ENCODE measurements around the gene CFAP91. TPM values are rescaled to one million over a fixed set of nuclear protein-coding genes. Genes with fewer than 3 reads are reported as not detected.
A peak's percentile ranks its signal among the peaks of the same experiment; 100 is the strongest.

CFAP91 gene
- total RNA-seq, 1 donor from 2014 or later, result not detected

DNA sequence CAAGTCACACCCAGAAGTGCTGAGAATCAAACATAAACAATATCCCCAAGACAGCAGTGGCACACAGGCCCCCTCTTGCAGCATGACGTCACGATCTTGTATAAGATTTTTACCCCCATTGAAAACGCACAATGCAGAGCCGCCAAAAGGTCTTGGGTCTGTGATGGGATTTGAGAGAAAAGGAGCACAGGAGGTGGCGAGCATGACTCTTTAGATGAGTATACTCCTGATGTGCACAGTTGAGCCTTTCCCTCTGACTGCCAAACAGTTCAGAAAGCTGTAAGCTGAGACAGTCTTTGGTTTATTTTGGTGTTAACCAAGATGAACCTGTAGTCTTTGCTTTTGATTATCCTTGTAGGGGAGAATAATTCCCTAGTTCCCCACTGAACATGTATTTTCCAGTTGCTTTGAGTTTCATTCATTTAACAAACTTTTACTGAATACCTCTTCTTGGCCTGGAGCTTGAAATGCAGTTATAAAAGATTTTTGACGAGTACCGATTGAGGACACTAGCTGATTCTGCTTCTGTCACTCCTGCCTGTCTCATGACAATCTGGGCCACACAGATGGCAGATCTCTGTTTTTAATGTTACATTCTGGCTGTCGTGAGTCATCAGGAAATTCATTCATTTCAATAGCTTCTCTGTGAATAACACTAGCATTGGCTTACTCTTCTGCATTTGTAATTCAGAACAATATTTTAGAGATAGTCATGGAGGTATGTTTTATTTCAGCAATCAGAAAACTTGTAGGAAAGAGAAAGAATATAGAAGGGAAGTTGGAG, 28.9 kb downstream of the CFAP91 start:
- DNase-seq (ENCODE audit: extremely low spot score, unreplicated experiment), result no peak
- no peaks in the 10 kb centered on the region for H3K9me3 Mint-ChIP-seq (ENCODE audit: unreplicated experiment)
- peak overlapping the region; percentile 15 for H3K27ac Mint-ChIP-seq (ENCODE audit: unreplicated experiment)

GRCh38 chr3:119733812-119734211, 31.0 kb downstream of the CFAP91 start:
- TF ChIP-seq, protein P1, sequence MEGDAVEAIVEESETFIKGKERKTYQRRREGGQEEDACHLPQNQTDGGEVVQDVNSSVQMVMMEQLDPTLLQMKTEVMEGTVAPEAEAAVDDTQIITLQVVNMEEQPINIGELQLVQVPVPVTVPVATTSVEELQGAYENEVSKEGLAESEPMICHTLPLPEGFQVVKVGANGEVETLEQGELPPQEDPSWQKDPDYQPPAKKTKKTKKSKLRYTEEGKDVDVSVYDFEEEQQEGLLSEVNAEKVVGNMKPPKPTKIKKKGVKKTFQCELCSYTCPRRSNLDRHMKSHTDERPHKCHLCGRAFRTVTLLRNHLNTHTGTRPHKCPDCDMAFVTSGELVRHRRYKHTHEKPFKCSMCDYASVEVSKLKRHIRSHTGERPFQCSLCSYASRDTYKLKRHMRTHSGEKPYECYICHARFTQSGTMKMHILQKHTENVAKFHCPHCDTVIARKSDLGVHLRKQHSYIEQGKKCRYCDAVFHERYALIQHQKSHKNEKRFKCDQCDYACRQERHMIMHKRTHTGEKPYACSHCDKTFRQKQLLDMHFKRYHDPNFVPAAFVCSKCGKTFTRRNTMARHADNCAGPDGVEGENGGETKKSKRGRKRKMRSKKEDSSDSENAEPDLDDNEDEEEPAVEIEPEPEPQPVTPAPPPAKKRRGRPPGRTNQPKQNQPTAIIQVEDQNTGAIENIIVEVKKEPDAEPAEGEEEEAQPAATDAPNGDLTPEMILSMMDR (IDR thresholded peaks at IDR 0.05), result no peak
- Mint-ChIP-seq H3K4me1 (ENCODE audit: unreplicated experiment) (peaks cover 11% of the 10 kb centered on the region), H3K27me3 (ENCODE audit: unreplicated experiment) (no peaks in the 10 kb centered on the region), H3K9me3 (ENCODE audit: unreplicated experiment) (no peaks in the 10 kb centered on the region), H3K4me3 (ENCODE audit: unreplicated experiment) (no peak overlapping the region), H3K27ac (ENCODE audit: unreplicated experiment) (no peak overlapping the region), H3K36me3 (ENCODE audit: unreplicated experiment) (no peaks in the 10 kb centered on the region)
- no peak for DNase-seq (ENCODE audit: extremely low spot score, unreplicated experiment)

More for the DNA sequence above, 28.9 kb downstream of the CFAP91 start:
- Mint-ChIP-seq H3K36me3 (ENCODE audit: unreplicated experiment) (no peaks in the 10 kb centered on the region), H3K4me1 (ENCODE audit: unreplicated experiment) (peaks cover 8% of the 10 kb centered on the region), H3K4me3 (ENCODE audit: unreplicated experiment) (no peak overlapping the region), H3K27me3 (ENCODE audit: unreplicated experiment) (no peaks in the 10 kb centered on the region)
- TF ChIP-seq, protein P1 (IDR thresholded peaks at IDR 0.05), result no peak

DNA sequence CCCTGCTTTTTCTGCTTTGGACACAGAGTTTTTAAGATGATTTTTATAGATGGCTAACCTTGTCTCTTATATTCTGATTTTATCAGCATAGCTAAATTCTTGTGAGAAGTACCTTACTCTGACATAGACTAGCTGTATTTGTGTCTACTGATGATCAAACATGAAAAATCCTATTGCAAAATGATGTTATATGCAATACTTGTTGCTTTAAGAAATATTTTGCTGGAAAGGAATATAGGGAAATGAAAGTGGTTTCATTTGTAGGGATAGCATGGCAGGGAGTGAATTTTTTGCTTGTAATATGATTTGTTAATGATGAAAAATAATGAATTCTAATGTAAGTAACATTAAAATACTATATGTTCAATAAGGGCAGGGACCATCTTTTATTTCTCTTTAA, 35.9 kb downstream of the CFAP91 start:
- peaks cover 3% of the 10 kb centered on the region for H3K4me1 Mint-ChIP-seq (ENCODE audit: unreplicated experiment)
- no peak overlapping the region for H3K4me3 Mint-ChIP-seq (ENCODE audit: unreplicated experiment)
- TF ChIP-seq, protein P1 (IDR thresholded peaks at IDR 0.05), result no peak
- no peak overlapping the region for H3K27ac Mint-ChIP-seq (ENCODE audit: unreplicated experiment)
- no peaks in the 10 kb centered on the region for H3K36me3 Mint-ChIP-seq (ENCODE audit: unreplicated experiment)
- no peak for DNase-seq (ENCODE audit: extremely low spot score, unreplicated experiment)
- no peaks in the 10 kb centered on the region for H3K27me3 Mint-ChIP-seq (ENCODE audit: unreplicated experiment)
- no peaks in the 10 kb centered on the region for H3K9me3 Mint-ChIP-seq (ENCODE audit: unreplicated experiment)

DNA sequence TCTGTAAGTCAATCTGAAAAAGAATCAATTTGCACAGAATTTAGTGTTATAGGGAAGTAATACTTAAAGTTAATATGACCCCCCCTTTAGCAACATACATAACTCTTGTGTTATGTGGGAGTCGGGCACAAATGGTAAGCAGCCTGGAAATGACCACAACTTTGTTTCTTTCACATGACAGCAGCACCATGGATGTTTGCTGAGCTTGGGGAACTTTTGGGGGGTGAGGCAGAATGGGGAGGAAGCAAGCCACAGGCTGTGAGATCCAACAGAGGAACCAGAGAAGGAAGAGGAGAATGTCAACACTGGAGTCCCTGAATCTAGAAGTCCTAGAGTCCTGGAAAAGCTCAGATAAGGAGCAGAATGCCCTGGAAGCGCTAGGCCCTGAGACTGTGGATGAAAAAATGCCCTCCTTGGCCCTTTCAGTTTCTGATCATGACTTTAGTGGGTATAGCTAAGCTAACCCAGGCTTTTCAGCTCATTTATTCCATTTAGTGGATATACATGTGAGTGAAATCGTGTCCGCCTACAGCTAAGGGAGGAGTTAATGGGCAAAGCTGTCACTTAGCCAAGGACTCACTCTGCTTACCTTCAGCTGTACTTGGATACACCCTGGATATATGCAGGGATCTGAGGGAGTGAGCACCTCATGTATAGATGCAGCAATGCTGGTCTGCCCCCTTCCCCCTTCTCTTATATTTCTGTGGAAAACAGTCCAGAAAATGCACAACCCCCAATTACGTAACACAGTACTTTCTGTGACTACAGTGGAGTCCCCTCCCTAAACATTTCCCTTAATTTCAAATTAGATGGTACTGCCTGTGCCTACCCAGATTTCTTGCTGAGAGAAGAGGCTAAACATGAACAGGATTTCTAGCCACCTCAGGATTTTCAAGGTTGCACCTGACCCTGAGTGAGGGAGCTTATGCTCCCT, 39.1 kb downstream of the CFAP91 start:
- H3K27me3 Mint-ChIP-seq (ENCODE audit: unreplicated experiment), result no peaks in the 10 kb centered on the region
- H3K4me1 Mint-ChIP-seq (ENCODE audit: unreplicated experiment), result peaks cover 3% of the 10 kb centered on the region
- H3K36me3 Mint-ChIP-seq (ENCODE audit: unreplicated experiment), result no peaks in the 10 kb centered on the region
- no peak overlapping the region for H3K27ac Mint-ChIP-seq (ENCODE audit: unreplicated experiment)
- no peak overlapping the region for H3K4me3 Mint-ChIP-seq (ENCODE audit: unreplicated experiment)
- no peaks in the 10 kb centered on the region for H3K9me3 Mint-ChIP-seq (ENCODE audit: unreplicated experiment)
- TF ChIP-seq, protein P1 (IDR thresholded peaks at IDR 0.05), result no peak
- DNase-seq (ENCODE audit: extremely low spot score, unreplicated experiment), result no peak

DNA sequence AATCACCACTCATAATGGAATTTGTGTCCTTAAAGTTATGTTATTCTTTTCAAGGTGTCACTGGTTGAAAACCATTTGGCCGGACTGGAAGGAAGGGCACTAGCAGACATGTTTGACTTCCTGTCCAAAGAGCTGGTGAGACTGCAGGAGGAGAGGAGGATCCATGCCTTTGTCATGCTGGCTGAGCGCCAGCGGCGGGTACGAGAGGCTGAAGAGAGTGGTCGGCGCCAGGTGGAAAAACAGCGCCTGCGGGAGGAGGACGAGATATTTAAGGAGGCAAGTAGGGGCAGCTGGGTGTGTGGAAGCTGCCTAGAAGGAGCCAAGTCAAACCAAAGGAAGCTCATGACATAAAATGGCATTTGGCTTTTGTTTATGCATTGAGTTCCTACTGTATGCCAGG, 41.1 kb downstream of the CFAP91 start:
- no peak for DNase-seq (ENCODE audit: extremely low spot score, unreplicated experiment)
- H3K27ac Mint-ChIP-seq (ENCODE audit: unreplicated experiment), result no peak overlapping the region
- TF ChIP-seq, protein P1 (IDR thresholded peaks at IDR 0.05), result no peak
- H3K27me3 Mint-ChIP-seq (ENCODE audit: unreplicated experiment), result no peaks in the 10 kb centered on the region
- H3K4me1 Mint-ChIP-seq (ENCODE audit: unreplicated experiment), result no peaks in the 10 kb centered on the region
- no peak overlapping the region for H3K4me3 Mint-ChIP-seq (ENCODE audit: unreplicated experiment)
- no peaks in the 10 kb centered on the region for H3K9me3 Mint-ChIP-seq (ENCODE audit: unreplicated experiment)
- H3K36me3 Mint-ChIP-seq (ENCODE audit: unreplicated experiment), result no peaks in the 10 kb centered on the region
